IPS-NIHi11 (cell line): ENCODE data around the gene PKHD1.
"Not testable (repeated sequence)": the region's sequence is repeated elsewhere in the genome, so short reads cannot be mapped to it uniquely, and the experiment has no call there.

Experiments
- DNase-seq: peaks from one replicate; pipeline ENCODE4 v3.0.0; 2012; ENCODE audit warnings: mixed read lengths, low spot score

The PKHD1 gene

DNA sequence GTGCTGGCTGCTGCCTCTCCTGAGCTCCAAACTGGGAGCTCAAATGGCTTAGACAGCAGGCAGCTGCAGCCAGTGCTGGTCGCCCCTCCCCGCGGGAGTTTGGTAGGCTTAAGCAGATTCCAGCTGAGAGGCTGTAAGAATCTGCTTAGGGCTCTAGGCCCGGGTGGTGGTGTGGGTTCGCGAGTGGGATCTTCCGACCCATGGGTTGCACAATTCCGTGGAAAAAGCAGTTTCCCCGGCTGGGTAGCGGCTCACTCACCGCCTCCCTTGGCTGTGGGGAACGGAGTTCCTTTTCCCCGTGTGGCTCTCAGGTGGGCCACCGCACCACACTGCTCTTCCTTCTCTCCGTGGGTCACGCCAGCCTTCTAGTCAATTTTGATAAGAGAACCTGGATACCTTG is 232.5 kb downstream of the PKHD1 start:
- DNase-seq, result no peak

DNA sequence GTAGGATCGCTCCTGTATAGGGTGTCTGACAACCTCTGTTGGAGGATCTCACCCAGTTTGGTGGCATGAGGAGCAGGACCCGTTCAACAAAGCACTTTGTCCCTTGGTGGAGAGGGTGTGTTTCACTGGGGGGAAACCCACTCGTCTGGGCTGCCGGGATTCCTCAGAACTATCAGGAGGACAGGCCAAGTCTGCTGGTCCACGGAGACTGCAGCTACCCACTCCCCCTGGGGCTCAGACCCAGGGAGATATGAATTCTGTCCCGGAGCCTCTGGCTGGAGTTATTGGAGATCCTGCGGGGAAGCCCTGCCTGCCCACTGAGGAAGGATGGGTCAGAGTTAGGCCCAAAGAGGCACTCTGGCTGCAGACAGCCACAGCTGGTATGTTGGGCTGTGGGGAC is 233.1 kb downstream of the PKHD1 start:
- no peak for DNase-seq

- not testable (repeated sequence) for DNase-seq
Measured at GRCh38 chr6:51853109-51853508, 234.3 kb downstream of the PKHD1 start.

DNA sequence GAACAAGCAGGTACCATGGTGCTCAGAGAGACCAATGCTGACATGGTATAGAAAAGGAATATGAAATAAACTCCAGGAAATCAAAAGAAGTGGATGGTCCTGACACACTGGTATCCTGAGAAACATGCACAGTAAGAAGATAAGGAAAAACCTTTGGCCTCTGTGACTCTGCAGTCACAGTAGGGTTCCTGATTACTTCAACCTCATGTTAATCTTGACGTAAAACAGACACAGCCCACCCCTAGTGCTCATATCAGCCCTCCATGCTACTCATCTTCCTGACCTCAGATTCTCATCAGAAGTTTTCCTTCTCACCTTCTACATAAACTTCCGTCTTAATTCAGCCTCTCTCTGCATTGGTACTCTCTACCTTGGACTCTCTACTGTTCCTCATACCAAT is 240.9 kb downstream of the PKHD1 start:
- DNase-seq, result no peak

- peak; percentile 15 for DNase-seq
Measured at GRCh38 chr6:51844336-51844735, 243.1 kb downstream of the PKHD1 start.

DNA sequence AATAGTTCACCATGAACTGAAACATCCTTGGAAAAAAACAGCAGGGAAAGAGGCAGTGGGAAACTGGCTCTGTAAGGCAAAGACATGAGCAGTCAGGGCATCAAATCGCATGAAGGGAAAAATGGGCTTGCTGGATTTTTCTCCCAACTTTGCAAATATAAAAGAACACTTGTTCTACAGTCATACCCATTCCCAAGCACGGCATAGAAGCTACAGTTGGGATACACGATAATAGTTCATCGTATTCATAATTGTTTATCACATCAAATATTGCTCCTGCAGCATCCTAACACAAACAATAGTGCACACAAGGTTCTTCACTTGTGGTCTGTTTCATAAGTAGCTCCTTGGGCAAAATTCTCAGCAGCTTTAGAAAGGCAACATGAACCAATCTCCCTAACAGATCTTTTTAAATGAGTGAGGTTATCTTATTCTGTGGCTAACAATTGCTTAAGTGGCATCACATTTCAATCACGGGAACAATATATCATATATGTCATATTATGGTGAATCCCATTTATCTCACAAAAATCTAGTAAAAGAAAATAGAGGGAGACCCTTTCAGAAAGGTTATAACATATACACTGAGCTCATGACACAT is 243.9 kb downstream of the PKHD1 start:
- DNase-seq, result no peak

GRCh38 chr6:51842804-51843378 is 244.5 kb downstream of the PKHD1 start:
- peak; percentile 15 for DNase-seq

GRCh38 chr6:51842061-51842803 is 245.2 kb downstream of the PKHD1 start:
- DNase-seq, result no peak

GRCh38 chr6:51841626-51842025 is 245.8 kb downstream of the PKHD1 start:
- DNase-seq, result peak; percentile 12

- DNase-seq, result no peak
Measured at GRCh38 chr6:51839726-51840374, 247.6 kb downstream of the PKHD1 start.

DNA sequence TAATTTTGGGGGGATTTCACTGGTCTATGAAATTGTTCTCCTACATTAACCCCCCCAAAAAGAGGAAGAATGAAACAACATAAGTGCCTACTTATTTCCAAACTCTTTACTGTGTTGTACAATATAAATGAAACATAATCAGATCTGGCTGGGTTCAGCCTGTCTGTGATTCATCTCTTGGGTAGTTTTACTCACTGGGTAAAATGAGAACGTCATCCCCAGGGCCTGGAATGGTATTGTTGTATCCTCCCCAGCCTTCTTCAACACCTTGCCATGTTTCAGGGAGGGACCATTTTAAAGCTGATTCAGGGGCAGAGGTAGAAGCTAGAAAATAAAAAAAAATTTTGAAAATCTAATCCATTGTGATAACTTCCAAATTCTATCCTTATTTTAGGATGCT is 256.7 kb downstream of the PKHD1 start:
- no peak for DNase-seq

GRCh38 chr6:51827580-51827979 is 259.8 kb downstream of the PKHD1 start:
- no peak for DNase-seq

GRCh38 chr6:51824940-51825339 is 262.5 kb downstream of the PKHD1 start:
- DNase-seq, result no peak

GRCh38 chr6:51820555-51820954 is 266.9 kb downstream of the PKHD1 start:
- no peak for DNase-seq

DNA sequence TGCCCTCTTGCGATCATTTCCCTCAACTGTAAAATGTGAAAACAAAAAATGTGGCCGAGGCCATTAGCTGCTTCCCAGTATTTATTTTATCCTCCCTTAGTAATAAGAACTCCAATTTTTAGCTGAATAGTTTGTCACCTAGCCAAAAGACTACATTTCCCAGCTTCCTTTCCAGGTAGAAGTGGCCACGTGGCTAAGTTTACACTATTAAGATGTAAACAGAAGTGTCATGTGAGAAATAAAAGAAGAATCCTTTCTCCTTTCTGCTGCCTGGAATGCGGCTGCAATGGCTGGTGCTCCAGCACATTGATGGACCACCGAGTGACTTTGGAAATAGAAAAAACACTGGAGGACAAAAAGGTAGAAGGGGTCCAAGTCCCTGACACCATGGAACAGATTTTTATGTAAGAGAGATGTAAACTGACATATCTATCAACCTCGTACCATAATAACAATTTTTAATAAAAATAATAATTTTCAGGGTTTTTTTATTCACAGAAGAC is 268.8 kb downstream of the PKHD1 start:
- no peak for DNase-seq

GRCh38 chr6:51817832-51818231 is 269.6 kb downstream of the PKHD1 start:
- DNase-seq, result no peak

GRCh38 chr6:51814418-51814817 is 273.0 kb downstream of the PKHD1 start:
- DNase-seq, result peak; percentile 15

GRCh38 chr6:51813904-51814303 is 273.5 kb downstream of the PKHD1 start:
- no peak for DNase-seq

GRCh38 chr6:51812231-51812630 is 275.2 kb downstream of the PKHD1 start:
- no peak for DNase-seq

DNA sequence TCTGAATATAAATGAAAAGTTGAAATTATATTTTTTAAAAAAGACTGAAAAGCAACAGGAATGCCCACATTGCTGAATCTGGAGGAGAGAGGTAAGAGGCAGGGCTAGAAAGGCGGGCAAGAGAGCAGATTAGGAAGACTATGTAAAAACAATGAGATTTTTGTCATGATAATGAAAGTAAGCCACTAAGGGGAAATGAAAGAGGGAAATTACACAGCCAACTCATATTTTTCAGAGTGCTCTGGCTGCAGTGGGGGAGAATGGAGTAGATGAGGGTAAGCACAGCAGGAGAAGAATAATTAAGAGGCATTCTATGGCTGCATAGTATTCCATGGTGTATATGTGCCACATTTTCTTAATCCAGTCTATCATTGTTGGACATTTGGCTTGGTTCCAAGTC is 281.9 kb downstream of the PKHD1 start:
- DNase-seq, result no peak

DNA sequence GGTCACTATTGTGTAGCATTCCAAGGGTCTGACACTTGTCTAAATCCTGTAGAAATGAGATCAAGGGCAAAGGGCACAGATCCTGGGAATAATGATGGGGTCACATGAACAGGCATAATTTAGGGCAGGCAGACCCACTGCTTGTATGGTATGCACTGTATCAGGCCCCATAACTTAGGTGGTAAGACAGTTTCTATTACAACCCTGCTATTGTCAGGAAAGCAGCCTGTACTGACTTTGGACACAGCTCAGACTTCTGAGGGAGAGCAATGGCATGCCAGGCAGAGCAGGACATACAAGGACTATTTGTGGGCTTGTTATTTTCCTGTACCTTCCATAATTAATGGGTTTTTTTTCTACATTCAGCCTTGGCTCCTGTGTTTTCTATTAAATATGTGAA is 286.8 kb downstream of the PKHD1 start:
- DNase-seq, result no peak

DNA sequence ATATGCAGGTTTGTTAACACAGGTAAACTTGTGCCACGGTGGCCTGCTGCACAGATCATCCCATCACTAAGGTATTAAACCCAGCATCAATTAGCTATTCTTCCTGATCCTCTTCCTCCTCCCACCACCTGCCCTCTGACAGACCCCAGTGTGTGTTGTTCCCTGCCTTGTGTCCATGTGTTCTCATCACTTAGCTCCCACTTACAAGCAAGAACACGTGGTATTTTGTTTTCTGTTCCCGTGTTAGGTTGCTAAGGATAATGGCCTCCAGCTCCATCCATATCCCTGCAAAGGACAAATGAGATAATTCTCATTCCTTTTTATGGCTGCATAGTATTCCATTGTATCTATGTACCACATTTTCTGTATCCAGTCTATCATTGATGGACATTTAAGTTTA is 294.0 kb downstream of the PKHD1 start:
- no peak for DNase-seq
